EL (cell line): ENCODE results near the gene ATP1A3.
"Not testable (repeated sequence)": the region's sequence is repeated elsewhere in the genome, so short reads cannot be mapped to it uniquely, and the experiment has no call there.

Experiments
- DNase-seq: peaks from one replicate; pipeline ENCODE4 v3.0.0-alpha.2; 2016

Gene ATP1A3

DNA sequence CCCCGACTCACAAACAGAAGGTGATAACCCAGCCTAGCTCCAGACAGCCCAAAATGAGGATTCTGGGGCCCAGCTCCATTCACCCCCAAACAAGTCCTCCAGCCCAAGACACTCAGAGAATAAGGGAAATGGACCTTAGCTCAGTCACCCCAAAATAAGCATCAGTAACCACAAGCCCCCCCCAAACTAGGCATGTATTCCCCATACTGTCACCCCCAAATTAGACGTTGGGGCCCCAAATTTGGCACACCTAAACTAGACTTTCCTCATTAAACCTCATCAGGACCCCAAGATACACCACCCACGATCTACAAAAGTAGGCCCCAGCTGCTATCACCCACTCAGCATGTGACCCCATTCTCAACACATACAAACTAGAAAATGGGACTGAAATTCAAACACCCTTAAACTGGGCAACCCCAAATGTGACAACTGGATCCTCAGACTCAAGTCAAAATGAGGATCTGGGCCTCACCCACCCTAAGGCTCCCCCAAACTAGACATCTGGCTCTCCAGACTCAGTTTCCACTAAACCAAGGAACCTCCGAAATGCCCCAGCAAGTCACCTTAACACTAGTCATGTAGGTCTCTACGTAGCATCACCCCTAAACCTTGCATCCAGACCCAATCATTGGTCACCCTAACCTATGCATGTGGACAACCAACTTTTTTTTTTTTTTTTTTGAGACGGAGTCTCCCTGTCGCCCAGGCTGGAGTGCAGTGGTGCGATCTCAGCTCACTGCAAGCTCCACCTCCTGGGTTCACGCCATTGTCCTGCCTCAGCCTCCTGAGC, 52.4 kb downstream of the ATP1A3 start:
- no peak for DNase-seq

DNA sequence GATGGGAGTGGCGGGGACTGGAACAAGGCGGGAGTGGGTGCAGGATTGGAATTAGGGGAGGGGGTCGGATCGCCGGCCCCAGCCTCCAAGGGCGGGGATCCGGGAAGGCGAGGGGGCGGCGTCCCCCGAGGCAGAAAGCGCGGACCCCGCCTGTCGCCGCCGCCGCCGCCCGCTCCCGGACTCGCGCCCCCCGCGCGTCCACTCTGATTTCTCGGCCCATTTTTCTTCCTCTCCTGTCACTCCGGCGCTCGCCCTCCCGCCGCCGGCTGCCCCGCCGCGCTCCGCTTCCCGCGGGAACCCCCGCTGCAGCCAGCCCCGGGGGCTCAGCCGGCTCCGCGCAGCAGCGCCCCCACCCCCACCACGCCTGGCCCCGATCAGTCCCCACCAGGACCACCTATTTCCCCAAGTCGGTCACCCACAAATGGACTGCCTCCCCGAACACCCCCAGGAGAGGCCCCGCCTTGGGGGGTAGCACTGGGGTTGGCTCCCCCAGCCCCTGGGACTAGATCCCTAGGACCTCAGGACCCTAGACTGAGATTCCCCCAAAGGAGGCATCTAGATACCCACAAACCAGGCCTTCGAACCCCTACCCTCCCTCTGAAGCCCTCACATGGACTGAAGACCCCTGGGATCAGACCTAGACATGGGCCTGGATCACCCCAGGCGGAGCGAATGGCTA, 53.2 kb downstream of the ATP1A3 start:
- DNase-seq: no peak

DNA sequence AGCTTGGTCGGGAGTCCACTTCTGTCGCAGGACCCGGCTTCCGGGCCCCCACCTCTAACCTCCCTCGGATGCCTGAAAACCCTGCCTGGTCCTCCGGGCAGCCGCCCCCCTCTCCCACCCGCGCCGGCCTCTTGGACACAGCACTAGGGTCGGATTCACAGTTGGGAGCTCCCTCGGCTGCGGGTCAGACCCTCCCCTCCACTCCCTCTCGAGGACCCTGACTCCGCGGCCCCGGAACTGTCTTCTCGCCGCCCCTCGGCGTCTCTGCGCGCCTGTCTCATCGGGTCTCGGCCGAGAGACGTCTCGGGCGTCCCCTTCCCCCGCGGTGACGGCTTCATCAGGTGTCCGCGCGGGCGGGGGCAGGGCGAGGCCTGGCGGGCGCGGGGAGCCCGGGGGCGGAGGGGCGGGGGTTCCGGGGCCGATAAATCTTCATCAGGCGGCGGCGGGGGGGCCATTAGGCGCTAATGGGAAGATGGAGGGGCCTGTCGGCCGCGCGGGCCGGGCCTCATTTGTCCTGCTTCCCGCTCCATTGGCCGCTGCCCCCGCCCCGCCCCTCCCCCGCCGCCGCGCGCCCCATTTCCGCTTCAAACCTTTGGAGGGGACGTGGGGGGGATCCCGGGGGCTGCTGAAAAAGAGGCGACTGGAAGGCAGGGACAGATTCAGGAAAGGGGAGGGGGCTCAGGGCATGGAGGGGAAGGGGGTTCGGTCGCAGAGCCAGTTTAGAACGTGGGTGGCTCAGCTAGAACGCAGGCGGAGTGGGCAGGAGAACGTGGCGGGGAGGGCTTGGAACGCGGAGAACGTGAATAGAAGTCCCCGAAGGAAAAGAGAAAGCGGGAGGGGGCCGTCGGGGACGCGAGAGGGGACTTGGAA, 53.9 kb downstream of the ATP1A3 start:
- peak; percentile 57 for DNase-seq

DNA sequence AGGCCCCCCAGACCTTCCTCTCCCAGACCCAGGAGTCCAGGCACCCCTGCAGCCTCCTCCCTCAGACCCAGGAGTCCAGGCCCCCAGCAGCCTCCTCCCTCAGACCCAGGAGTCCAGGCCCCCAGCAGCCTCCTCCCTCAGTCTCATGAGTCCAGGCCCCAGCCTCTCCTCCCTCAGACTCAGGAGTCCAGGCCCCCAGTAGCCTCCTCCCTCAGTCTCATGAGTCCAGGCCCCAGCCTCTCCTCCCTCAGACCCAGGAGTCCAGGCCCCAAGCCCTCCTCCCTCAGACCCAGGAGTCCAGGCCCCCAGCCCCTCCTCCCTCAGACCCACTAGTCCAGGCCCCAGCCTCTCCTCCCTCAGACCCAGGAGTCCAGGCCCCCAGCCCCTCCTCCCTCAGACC, 54.8 kb downstream of the ATP1A3 start:
- DNase-seq: not testable (repeated sequence)

DNA sequence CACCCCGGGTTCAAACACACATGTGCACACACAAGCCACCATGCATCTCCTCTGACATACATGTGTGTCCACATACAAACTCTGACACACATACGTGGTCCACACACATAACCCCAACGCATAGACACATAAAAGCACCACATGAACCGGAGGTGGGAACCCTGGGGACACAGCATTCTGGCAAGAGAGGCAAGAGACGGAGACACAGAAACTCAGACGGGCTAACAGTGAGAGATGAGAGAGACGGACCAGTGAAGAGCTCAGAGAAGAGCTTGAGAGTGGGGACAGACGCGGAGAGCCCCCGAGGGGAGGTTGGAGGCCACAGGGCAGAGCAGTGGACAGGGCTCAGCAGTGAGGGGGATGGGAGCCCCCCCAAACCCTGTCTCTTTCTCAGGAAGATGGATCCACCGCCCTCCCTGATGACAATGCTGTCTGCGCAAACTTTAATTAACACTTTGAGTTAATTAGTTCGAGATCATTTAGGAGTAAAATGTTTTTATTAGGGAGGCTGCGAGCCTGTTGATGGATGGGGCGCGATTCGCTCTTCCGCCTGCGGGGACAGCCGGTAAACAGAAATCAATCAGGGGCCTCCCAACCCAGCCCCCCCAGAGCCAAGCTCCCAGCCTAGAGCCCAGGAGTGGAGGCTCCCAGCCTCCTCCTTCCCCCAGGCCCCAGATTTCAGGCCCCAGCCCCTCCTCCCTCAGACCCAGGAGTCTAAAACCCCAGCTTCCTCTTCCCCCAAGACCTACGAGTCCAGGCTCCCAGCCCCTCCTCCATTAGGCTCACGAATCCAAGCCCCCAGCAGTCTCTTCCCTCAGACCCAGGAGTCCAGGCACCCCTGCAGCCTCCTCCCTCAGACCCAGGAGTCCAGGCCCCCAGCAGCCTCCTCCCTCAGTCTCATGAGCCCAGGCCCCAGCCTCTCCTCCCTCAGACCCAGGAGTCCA, 56.2 kb downstream of the ATP1A3 start:
- DNase-seq: no peak

DNA sequence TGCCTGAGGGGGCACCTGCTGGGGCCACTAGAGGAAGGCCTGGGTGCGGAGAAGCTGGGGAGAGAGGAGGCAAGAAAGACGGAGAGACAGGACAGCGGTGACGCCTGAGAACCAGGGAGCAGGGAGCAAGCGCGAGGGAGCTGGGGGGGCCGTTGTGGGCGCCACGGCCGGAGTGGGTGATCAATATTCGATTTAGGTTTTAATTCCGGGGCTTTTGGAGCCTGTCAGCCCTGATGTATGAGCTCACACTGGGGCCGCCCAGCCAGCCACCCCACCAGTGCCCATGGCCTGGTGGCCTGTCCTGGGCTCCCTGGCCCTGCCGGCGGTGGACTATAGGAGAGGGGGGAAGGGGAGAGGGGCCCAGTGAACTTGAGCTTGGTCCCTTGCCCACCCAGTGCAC, 57.1 kb downstream of the ATP1A3 start:
- no peak for DNase-seq

DNA sequence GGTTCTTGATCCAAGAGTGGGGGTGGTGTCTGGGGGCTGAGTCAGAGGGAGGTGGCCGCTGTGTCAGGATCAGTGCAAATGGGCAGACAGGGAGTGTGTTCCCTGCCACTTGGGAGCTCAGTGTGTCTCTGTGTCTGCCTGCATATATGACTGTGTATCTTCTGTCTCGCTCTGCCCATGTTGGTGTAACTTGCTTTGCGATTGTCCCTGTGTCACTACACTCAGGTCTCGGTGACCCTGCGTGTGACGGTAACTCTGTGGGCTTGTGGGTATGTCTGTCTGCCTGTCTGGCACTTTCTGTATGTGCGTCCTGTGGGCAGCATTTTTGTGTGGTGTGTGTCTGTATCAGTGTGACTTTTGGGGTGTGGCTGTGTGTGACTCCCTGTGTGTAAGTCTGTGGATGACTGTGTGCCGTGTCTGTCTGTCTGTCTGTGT, 57.6 kb downstream of the ATP1A3 start:
- peak; percentile 44 for DNase-seq

DNA sequence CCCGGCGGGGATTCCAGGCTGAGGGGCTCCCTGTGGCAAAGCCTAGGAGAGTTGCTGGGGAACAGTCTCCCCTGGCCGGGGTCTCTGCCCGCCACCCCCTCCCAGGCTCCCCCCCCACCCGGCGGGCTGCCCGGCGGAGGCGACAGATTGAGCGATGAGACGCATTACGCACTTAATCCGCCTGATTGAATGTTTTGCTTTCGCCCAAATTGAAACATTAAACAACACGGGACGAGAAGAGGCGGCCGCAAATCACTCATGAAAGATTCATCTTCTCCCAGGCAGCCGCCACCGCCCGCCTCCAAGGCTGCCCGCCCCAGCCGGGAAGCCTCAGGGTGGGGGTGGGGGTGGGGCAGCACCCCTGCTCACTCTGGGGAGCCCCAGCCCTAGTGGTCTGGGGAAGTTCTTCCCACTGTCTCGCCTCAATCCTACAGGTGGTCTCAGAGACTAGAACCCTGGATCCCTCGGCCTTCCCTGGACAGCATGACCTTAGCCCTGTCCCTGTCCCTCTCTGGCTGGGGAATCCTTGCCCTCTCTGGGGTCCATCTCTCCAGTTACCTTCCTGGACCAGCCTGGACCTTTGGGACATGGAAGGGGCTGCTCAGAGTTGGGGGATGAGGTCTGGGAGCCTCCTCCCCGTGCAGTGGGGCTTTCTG, 58.1 kb downstream of the ATP1A3 start:
- DNase-seq: peak; percentile 30

DNA sequence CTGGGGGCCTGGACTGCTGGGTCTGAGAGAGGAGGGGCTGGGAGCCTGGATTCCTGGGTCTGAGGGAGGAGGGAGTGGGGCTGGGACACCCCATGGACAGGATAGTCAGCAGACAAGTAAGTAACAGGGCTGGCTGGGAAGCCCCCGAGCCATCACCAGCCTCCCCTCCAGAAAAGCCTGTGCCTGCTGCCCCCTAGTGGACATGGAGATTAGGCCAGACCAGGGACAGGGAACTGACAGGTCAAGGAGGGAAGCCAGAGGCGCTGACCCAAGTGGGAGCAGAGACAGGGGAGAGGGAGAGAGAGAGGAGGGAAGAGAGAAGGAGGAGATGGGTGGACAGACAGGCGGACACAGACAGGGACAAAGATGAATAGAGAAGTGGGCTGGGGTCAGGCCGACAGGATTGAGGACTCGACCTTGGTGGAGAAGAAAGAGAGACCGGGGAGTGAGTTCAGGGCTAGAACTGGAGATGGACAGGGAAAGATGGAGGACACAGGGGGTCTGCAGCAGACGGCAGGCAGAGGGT, 59.1 kb downstream of the ATP1A3 start:
- peak; percentile 60 for DNase-seq

DNA sequence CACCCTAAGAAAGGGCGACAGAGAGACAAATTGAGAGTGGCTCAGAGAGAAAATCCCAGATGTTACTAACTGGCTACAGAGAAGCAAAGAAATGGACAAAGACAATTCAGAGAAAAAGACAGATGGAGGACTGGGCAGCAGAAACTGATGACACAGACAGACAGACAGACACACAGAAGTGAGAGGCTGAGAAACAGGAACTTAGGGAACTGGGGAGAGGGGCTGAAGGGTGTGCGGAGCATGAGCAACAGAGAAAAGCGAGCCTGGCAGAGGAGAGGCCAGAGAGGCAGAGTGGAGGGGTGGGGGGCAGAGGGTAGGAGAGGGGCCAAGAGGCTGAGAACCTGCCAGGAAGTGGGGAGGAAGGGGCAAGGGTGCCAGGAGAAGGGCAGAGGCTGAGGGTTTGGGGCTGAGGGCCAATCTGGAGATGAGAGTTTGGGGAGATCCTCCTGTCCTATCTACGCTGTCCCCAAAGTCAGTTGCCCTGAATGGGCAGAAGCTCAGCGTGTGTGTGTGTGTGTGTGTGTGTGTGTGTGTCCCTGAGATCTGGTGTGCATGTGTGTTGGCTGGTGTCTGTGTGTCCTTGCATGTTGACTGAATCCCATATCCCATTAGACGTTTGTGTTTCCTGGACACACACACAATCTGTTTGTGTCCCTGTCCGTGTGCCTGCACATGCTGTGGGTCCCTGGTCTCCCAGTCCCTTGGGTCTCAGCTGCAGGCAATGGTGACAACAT, 60.2 kb downstream of the ATP1A3 start:
- no peak for DNase-seq

DNA sequence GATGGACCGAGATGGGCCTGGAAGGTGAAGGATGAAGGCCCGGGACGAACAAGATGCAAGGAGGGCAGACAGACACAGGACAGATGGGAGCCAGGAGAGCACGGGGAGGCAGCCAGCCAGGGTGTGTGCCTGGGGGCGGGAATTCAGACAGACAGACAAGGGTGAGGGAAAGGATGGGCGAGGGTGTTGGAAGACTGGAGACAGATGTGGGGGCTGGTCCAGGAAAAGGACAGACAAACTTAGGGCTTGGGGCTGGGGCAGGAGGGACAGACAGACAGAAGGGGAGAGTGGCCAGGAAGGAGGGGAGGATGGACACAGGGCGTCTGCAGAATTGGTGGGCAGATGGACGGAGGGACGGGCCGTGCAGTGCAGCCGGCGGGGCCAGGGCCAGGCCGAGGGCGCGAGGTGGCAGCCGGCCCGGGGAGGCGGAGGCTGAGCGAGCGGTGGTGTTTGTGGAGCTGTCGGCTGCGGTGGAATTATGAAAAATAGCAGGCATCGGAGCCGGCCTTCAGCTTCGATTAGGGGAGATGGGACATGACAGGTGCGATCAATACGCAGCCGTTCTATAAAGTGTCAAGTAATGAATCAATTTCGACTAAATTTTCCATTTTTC, 61.2 kb downstream of the ATP1A3 start:
- DNase-seq: no peak

DNA sequence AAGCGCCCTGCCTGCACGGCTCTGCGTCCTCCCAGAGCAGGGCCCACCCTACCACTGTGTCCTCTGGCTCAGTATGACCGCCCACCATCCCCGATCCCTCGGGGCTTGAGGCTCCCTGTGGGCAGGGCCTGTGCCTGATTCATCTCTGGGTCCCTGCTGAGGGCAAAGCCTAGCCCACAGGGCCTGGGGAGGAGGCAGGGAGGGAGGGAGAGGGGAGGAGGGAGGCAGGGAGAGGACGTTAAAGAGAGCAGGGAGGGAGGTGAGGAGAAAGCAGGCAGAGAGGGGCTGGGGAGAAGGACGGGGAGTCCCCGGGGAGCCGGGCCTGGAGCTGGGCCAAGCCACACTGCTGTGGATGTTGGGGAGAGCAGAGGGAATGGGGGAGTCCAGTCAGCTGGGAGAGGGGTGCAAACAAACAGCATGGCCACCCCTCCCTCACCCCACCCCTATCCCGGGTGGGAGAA, 61.7 kb downstream of the ATP1A3 start:
- DNase-seq: no peak

DNA sequence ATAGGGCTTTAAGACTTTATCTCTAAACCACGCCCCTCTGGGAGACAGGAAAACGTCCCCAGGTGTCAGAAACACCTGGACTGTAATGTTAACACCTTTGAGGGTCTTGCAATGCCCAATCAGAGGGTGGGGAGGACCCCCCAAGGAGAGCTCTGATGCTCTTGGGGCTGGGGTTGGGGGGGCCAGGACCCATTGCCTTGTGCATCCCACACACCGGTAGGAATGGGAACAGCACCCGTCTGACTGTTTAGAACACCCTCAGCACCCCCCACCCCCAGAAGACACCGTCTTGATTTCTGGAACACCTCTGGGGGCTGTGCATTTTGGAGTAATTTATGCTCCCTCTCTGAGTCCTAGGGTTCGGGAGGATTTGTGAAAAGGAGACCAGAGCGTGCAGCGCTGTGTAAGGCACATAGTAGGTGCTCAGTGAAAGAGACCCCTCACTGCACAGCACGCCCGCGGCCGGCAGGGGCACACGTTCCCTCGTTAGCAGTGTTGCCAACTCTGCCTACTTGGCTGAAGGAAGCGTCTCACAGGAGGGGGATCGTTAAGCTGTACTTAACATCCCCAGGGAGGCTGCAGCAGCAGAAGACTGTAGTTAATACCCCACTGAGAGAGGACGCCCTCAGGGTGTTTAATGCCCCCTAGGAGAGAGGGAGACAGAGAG, 63.0 kb downstream of the ATP1A3 start:
- no peak for DNase-seq

DNA sequence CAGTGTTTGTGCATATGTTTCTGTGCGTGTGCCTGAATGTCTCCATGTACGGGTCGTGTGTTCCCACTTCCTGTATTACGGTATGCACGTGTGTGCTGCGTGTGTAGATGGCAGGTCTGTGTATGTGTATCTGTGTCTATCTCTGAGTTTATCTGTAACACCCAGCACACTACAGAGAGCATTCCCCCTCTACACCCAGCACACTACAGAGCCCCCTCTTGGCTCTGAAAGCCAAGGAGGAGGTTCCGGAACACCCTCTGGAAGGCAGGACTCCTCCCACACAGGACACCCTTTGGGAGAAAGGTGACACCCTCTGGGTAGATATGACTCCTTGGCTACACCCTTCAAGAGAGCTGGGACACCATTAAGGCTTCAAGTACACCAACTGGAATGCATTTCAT, 63.7 kb downstream of the ATP1A3 start:
- DNase-seq: no peak

DNA sequence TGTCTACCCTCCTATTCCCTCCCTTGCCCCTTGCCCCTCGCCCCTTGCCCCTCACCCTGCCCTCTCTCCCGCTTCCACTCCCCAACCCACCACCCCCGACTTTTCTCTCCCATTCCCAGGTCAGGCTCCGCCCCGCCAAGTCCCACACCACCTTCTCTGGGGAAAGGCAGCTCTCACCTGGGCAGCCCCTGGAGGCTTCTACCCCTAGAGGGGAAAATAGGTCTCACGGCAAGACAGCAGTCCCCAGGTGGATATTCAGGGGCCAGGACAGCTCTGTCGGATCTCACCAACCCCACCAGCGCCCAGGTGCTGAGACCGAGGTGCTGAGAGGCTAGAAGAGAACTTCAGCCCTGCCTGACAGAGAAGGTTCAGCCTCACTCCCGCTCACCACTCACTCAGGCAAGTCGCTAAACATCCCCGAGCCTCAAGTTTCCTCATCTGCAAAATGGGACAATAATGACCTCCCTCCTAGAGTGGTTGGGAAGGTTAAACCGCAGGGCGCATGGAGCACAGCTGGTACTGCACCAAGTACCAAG, 64.4 kb downstream of the ATP1A3 start:
- no peak for DNase-seq

DNA sequence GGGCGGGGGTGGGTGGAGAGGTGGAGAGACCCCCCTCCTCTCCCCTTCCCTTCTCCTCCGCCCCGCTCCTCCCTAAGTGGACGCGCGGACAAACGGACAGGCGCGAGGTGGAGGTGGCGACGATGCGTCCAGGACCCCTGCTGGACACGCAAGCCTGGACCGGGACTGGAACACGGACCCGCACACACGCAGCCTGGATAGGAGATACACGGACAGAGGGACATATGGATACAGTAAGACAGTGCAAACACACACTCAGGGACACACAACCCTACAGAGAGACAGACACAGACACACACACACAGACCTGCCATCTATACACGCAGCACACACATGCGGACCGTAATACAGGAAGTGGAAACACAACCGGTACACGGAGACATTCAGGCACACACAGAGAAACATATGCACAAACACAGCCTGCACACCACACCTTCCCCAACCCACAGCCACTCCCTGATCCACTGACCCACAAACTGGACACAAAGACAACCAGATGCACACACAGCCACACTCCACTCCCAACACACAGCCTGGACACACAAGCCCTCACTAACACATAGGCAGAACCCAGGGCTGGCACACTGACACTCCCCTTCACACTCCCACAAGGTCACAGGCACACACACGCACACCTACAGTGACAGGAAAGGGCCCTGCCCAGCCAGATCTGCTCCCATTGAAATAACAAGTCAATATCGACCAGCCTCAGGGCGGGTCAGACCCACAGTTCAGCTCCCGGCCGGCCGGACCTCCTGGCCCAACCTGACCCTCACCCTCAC, 65.1 kb downstream of the ATP1A3 start:
- DNase-seq: no peak

DNA sequence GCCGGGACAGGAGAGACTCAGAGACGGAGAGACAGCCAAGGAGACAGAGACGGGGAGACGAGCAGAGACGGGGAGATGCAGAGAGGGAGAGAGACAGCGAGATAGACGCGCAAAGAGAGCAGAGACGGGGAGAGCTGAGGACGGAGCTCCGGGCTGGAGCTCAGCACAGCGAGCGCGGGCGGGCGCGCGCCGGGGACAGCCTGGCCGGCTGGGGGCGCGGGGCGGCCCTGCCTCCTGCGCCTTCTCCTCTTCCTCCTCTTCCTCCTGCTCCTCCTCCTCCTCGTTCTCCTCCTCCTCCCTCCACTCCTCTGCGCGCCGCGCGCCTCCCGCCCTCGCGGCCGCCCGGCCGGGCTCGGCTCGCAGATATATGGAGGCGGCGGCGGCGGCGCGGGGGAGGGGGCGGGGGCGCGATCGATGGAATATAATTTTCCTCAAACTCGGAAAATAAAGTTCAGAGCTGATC, 65.8 kb downstream of the ATP1A3 start, which contains the start of gene ERFL:
Gene ERFL (minus strand): TSS at position 229 of the 463 bp plus-strand sequence. CDS start 15,530 bp downstream, outside the sequence.
- peak; percentile 31 for DNase-seq
